Mucosa of descending colon (tissue), 3 donors: ENCODE measurements around the gene ESPN. TPM values are rescaled to one million over a fixed set of nuclear protein-coding genes. Genes with fewer than 3 reads are reported as not detected.
"Not testable (repeated sequence)": the region's sequence is repeated elsewhere in the genome, so short reads cannot be mapped to it uniquely, and the experiment has no call there.

Experiments used
- ATAC-seq: fragments of 200-7000 bp; cut with Tn5 transposase; one replicate; pipeline ENCODE4 v1.9.1; 2020; ENCODE audit warnings: mild to moderate bottlenecking, moderate library complexity
- DNase-seq, 3 donors: peaks; one replicate each; pipeline ENCODE4 v3.0.0-alpha.2; 2020
- H3K36me3 ChIP-seq: fragments of 200-600 bp; one replicate; pipeline ENCODE4 v1.8.0; 2021; ENCODE audit warnings: low read depth, mild to moderate bottlenecking
- H3K4me1 ChIP-seq: fragments of 200-600 bp; one replicate; pipeline ENCODE4 v1.8.0; 2021; ENCODE audit warnings: low read depth, mild to moderate bottlenecking
- H3K4me3 ChIP-seq: fragments of 200-600 bp; one replicate; pipeline ENCODE4 v1.8.0; 2021; ENCODE audit warnings: mild to moderate bottlenecking
- H3K9me3 ChIP-seq: fragments of 200-600 bp; one replicate; pipeline ENCODE4 v1.8.0; 2021; ENCODE audit warnings: mild to moderate bottlenecking
- intact Hi-C, 2 donors: fragments of 100-400 bp; cut with DNase I in 1 of 2; cut with micrococcal nuclease in 1 of 2; formaldehyde crosslinking; loops; one replicate each; pipeline versions ENCODE4 v1.11.0 to v1.11.1; 2022; cut with DNase I, micrococcal nuclease
- total RNA-seq, 3 donors: library from RNA; stranded (reverse); fragmentation: NEBNext Ultra II Directional in 2 of 3; extraction: Animal tissue kit (Norgen Biotek cat#: 25700) in 2 of 3; gene quantifications; one replicate each; pipeline versions ENCODE4 v1.2.1 to v1.2.4, GENCODE V29; 2021 to 2023
- TF ChIP-seq, protein P1 (sequence below): fragments of 200-600 bp; IDR thresholded peaks from one replicate; pipeline ENCODE4 v1.8.0; 2022; ENCODE audit warnings: antibody characterized with exemption, mild to moderate bottlenecking
- donor health status: DM: no; HTN: no; CAD: no; lungs with moderate emphysema.
- donor health status: DM: no; HTN: no; CAD: no.
- donor health status: DM: no; HTN: yes; CAD: no.

The ESPN gene
- total RNA-seq, 3 donors from 2014 or later, result 65.7 to 137 (median 124) TPM

DNA sequence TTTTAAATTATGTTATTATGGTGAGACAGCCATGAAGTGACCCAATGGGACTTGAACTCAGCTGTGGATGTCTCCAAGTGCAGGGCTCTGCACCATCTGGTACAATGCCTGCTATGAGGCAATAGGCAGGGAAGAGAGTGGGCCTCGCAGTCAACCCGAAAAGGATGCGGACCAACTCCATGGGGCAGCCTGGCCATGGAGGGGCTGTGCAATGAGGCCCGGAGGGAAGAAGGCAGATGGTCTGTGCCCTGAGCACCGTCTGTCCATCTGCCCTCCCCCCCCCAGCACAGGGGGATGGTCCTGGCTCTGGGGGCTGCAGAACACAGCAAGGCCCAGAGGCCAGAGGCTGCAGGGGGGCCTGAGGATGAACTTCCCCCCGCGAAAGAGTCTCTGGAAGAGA lies 17.0 kb downstream of the ESPN start:
- Histone ChIP-seq H3K36me3 (no peaks in the 10 kb centered on the region), H3K9me3 (no peaks in the 10 kb centered on the region), H3K4me3 (no peak overlapping the region), H3K4me1 (peaks cover 6% of the 10 kb centered on the region)
- TF ChIP-seq, protein P1, sequence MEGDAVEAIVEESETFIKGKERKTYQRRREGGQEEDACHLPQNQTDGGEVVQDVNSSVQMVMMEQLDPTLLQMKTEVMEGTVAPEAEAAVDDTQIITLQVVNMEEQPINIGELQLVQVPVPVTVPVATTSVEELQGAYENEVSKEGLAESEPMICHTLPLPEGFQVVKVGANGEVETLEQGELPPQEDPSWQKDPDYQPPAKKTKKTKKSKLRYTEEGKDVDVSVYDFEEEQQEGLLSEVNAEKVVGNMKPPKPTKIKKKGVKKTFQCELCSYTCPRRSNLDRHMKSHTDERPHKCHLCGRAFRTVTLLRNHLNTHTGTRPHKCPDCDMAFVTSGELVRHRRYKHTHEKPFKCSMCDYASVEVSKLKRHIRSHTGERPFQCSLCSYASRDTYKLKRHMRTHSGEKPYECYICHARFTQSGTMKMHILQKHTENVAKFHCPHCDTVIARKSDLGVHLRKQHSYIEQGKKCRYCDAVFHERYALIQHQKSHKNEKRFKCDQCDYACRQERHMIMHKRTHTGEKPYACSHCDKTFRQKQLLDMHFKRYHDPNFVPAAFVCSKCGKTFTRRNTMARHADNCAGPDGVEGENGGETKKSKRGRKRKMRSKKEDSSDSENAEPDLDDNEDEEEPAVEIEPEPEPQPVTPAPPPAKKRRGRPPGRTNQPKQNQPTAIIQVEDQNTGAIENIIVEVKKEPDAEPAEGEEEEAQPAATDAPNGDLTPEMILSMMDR, result no peak
- DNase-seq, result no peak
- intact Hi-C loops, result no loop called here
- no peak for ATAC-seq

DNA sequence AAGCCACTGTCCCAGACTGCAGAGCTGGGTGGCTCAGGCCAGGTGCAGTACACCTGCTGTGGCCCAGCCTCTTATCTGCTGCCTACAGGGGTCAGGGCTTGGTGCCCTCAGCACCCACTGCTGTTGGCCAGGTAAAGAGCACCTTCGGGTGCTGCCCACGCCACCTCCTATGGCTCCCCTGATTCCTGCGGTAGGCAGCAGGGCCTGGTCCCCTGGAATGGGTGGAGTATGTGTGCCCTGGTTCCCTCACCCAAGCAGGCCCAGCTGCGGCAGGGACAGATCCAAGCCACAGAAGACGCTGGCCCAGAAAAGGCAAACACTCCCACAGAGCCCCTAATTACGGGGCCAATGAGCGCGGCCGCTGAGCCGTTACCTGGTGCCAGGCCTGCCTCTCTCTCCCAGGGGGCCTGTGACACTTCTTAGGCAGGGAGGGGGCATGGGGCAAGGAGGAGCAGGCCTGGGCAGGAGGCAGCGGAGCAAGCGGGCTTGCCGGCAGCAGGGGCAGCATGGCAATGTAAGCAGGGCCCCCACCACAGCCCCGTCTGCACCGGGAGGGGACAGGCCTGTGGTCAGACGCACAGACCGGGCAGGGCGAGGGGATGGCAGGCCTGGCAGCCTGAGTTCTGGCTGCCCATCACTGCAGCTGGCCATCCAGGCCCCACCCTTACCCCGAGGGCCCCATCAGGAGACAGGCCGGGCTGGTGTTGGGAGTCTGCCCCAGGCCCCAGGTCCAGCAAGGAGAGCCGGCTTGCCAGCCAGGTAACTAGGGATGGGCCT lies 19.0 kb downstream of the ESPN start:
- ATAC-seq, result no peak
- TF ChIP-seq, protein P1, result no peak

DNA sequence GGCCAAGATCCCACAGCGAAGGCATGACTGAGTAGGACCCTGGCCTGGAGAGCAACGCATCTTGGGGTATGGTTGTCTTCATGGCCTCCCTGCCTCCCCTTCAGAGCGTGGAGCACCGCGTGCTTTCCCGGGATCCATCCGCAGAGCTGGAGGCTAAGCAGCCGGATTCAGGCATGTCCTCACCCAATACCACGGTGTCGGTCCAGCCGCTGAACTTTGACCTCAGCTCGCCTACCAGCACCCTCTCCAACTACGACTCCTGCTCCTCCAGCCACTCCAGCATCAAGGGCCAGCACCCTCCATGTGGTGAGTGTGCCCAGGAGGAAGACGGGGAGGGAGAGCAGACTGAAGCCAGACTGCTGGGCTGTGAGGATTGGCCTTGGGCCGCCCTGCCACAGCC lies 19.8 kb downstream of the ESPN start:
- no peaks in the 10 kb centered on the region for H3K9me3 ChIP-seq
- intact Hi-C loops, result no loop called here
- no peak for ATAC-seq
- TF ChIP-seq, protein P1, result no peak
- H3K4me3 ChIP-seq, result no peak overlapping the region
- H3K36me3 ChIP-seq, result no peaks in the 10 kb centered on the region
- H3K4me1 ChIP-seq, result peaks cover 24% of the 10 kb centered on the region
- DNase-seq, result peak in 1 of 3 donors; percentile 53

More for the DNA sequence above, 19.0 kb downstream of the ESPN start:
- intact Hi-C loops, result no loop called here
- DNase-seq, result peak in 1 of 3 donors; percentile 45
- peaks cover 21% of the 10 kb centered on the region for H3K4me1 ChIP-seq
- H3K36me3 ChIP-seq, result no peaks in the 10 kb centered on the region
- no peaks in the 10 kb centered on the region for H3K9me3 ChIP-seq
- H3K4me3 ChIP-seq, result no peak overlapping the region

DNA sequence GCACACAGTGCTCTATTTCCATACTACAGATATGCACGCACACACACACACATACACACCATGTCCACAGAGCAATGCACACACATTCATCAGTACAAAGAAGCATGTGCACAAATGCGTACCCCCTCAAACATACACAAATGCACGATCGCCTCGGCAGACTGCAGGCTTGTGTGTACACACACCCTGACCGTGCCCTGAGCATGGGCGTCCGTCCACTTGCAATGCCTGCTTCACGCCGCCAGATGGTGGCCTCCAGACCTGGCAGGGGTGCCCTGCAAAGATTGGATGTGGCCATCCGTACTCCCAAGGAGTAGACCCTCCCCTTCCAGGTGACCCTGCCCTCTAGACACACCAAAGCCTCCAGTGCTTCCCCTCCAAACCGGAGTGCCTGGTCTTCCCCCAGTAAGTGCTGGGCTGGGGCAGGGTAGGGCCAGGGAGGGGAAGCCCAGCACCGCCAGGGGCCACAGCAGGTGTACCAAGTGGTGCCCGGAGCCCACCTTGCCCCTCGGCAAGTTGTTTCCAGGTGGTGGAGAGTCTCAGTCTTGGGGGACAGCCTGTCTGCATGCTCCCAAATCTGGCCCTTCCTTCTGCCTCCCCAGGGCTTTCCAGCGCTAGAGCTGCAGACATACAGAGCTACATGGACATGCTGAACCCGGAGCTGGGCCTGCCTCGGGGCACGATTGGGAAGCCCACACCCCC lies 20.6 kb downstream of the ESPN start:
- TF ChIP-seq, protein P1, result peak; percentile 56
- no peak overlapping the region for H3K4me3 ChIP-seq
- peak; percentile 75 to 85 (median 76) for DNase-seq
- intact Hi-C loops, result no loop called here
- no peaks in the 10 kb centered on the region for H3K36me3 ChIP-seq
- ATAC-seq, result peak; percentile 45
- H3K4me1 ChIP-seq, result peaks cover 25% of the 10 kb centered on the region
- H3K9me3 ChIP-seq, result no peaks in the 10 kb centered on the region

DNA sequence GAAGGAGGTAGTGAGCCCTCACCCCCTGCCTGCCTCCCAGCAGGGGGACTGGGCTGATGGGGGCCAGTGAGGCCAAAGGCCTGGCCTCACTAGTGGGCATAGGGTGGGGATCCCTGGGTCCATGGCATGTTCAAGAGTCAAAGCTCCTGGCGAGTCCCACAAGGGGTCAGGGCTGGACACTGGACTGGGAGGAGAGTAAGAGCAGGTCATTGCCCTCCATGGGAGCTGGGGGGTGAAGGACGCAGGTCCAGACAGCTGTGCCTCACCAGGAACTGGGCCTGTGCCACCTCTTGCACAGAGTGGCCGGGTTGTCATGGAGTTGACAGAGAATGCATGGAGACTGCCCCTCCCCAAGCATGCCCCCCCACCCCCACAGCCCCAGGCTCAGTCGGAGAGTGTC lies 21.4 kb downstream of the ESPN start:
- H3K9me3 ChIP-seq, ATAC-seq, intact Hi-C loops, DNase-seq, H3K36me3 ChIP-seq, H3K4me3 ChIP-seq: not testable (repeated sequence)
- H3K4me1 ChIP-seq, result peaks cover 25% of the 10 kb centered on the region

DNA sequence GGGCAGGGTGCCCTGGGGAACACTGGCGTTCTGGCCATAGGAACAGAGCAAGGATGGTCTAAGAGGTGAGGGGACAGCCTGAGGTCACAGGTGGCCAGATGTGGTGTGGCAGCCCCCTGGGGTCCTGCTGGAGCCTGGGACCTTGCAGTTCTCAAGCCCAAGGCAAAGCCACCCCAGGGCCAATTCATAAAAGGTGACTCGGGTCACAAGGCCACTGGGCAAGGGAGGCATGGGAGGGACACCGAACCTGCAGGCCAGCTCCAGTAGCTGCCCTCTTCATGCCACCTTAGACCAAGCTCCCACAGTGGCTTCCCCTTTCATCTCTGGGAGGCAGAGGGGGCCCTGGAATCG lies 22.1 kb downstream of the ESPN start:
- peaks cover 25% of the 10 kb centered on the region for H3K4me1 ChIP-seq
- DNase-seq, result peak in 1 of 3 donors; percentile 43
- no peaks in the 10 kb centered on the region for H3K36me3 ChIP-seq
- TF ChIP-seq, protein P1, result no peak
- H3K9me3 ChIP-seq, result no peaks in the 10 kb centered on the region
- no peak for ATAC-seq
- no peak overlapping the region for H3K4me3 ChIP-seq
- intact Hi-C loops, result no loop called here
